Vagina (tissue), 2 donors: Measurements from ENCODE around the gene CERCAM. TPM values are rescaled to one million over a fixed set of nuclear protein-coding genes. Genes with fewer than 3 reads are reported as not detected.

Source experiments
- DNase-seq, 2 donors: peaks; one replicate each; pipeline ENCODE4 v3.0.0-alpha.2; 2017; ENCODE audit errors: extremely low spot score in 2 of 2
- H3K27ac ChIP-seq: fragments of 200-600 bp; sonication (generic); one replicate; pipeline ENCODE4 v1.5.1; 2019
- H3K27me3 ChIP-seq: fragments of 200-600 bp; sonication (generic); one replicate; pipeline ENCODE4 v1.5.1; 2019
- H3K36me3 ChIP-seq, 2 donors: fragments of 200-600 bp; sonication (generic); one replicate each; pipeline ENCODE4 v1.5.1; 2017 to 2019
- H3K4me1 ChIP-seq: fragments of 200-600 bp; sonication (generic); one replicate; pipeline ENCODE4 v1.5.1; 2019
- H3K4me3 ChIP-seq, 2 donors: fragments of 200-600 bp; sonication (generic); 1 replicate in 1 of 2; 2 replicates in 1 of 2; pipeline ENCODE4 v1.5.1; 2016 to 2019
- H3K9me3 ChIP-seq: fragments of 200-600 bp; sonication (generic); one replicate; pipeline ENCODE4 v1.5.1; 2019
- CTCF ChIP-seq, 3 experiments: fragments of 450-650 bp in 2 of 3; fragments of 200-600 bp in 1 of 3; sonication (generic) in 1 of 3; IDR thresholded peaks; one replicate each; pipeline ENCODE4 v1.5.1; 2017 to 2019; ENCODE audit warnings: antibody characterized with exemption in 3 of 3, mild to moderate bottlenecking in 2 of 3, moderate library complexity in 2 of 3
- POLR2A ChIP-seq, 2 donors: fragments of 450-650 bp; IDR thresholded peaks; one replicate each; pipeline ENCODE4 v1.6.1; 2017; ENCODE audit warnings: antibody characterized with exemption in 2 of 2, mild to moderate bottlenecking in 2 of 2, moderate library complexity in 2 of 2
- POLR2AphosphoS5 ChIP-seq, 2 donors: sonication (generic); formaldehyde crosslinking; IDR thresholded peaks; one replicate each; pipeline ENCODE4 v1.9.0; 2017; ENCODE audit warnings: antibody characterized with exemption in 2 of 2, mild to moderate bottlenecking in 2 of 2, low read depth in 1 of 2; ENCODE audit not compliant: insufficient read depth in 1 of 2
- intact Hi-C: fragments of 100-400 bp; cut with DNase I; formaldehyde crosslinking; loops from one replicate; pipeline ENCODE4 v1.15.1; 2023
- total RNA-seq: library from RNA; depleted of rRNA; stranded (reverse); fragments of >200 nt; gene quantifications from one replicate; pipeline ENCODE4 v1.2.3, GENCODE V29; 2016

CERCAM gene
- total RNA-seq, 1 donor from 2014 or later = 36.1 TPM

- intact Hi-C loops = no loop called here
- Histone ChIP-seq H3K27me3 (no peaks in the 10 kb centered on the region), H3K4me1 (peaks cover 36% of the 10 kb centered on the region), H3K36me3 (peaks cover 0 to 27% of the 10 kb centered on the region in 2 donors), H3K27ac (no peak overlapping the region), H3K4me3 (no peak overlapping the region), H3K9me3 (no peaks in the 10 kb centered on the region)
- TF ChIP-seq POLR2A (IDR thresholded peaks at IDR 0.05) (no peak), POLR2AphosphoS5 (IDR thresholded peaks at IDR 0.05; ENCODE audit: insufficient read depth in 1 of 2, low read depth in 1 of 2) (no peak), CTCF (IDR thresholded peaks at IDR 0.05) (no peak)
- no peak for DNase-seq
Observed at GRCh38 chr9:128374221-128374675, 46.4 kb upstream of the CERCAM start.

GRCh38 chr9:128375865-128376264, 44.8 kb upstream of the CERCAM start:
- Histone ChIP-seq H3K36me3 (peaks cover 0 to 30% of the 10 kb centered on the region in 2 donors), H3K4me1 (peaks cover 24% of the 10 kb centered on the region), H3K27me3 (no peaks in the 10 kb centered on the region), H3K27ac (no peak overlapping the region), H3K9me3 (no peaks in the 10 kb centered on the region), H3K4me3 (no peak overlapping the region)
- intact Hi-C loops = no loop called here
- no peak for DNase-seq
- TF ChIP-seq POLR2A (IDR thresholded peaks at IDR 0.05) (no peak), POLR2AphosphoS5 (IDR thresholded peaks at IDR 0.05; ENCODE audit: insufficient read depth in 1 of 2, low read depth in 1 of 2) (no peak)

GRCh38 chr9:128382261-128382660, 38.4 kb upstream of the CERCAM start:
- intact Hi-C loops = no loop called here
- Histone ChIP-seq H3K27ac (no peak overlapping the region), H3K4me3 (no peak overlapping the region), H3K27me3 (no peaks in the 10 kb centered on the region), H3K9me3 (no peaks in the 10 kb centered on the region), H3K36me3 (peaks cover 0 to 43% of the 10 kb centered on the region in 2 donors), H3K4me1 (no peaks in the 10 kb centered on the region)
- TF ChIP-seq POLR2A (IDR thresholded peaks at IDR 0.05) (no peak), CTCF (IDR thresholded peaks at IDR 0.05) (no peak), POLR2AphosphoS5 (IDR thresholded peaks at IDR 0.05; ENCODE audit: insufficient read depth in 1 of 2, low read depth in 1 of 2) (no peak)
- no peak for DNase-seq

- Histone ChIP-seq H3K4me3 (no peak overlapping the region), H3K36me3 (peaks cover 0 to 43% of the 10 kb centered on the region in 2 donors), H3K4me1 (no peaks in the 10 kb centered on the region), H3K27me3 (no peaks in the 10 kb centered on the region), H3K27ac (no peak overlapping the region), H3K9me3 (no peaks in the 10 kb centered on the region)
- intact Hi-C loops = no loop called here
- DNase-seq = no peak
- TF ChIP-seq CTCF (IDR thresholded peaks at IDR 0.05) (no peak), POLR2A (IDR thresholded peaks at IDR 0.05) (no peak), POLR2AphosphoS5 (IDR thresholded peaks at IDR 0.05; ENCODE audit: insufficient read depth in 1 of 2, low read depth in 1 of 2) (no peak)
Observed at GRCh38 chr9:128383007-128383753, 37.5 kb upstream of the CERCAM start.

- TF ChIP-seq CTCF (IDR thresholded peaks at IDR 0.05) (no peak), POLR2A (IDR thresholded peaks at IDR 0.05) (no peak), POLR2AphosphoS5 (IDR thresholded peaks at IDR 0.05; ENCODE audit: insufficient read depth in 1 of 2, low read depth in 1 of 2) (no peak)
- H3K36me3 ChIP-seq = peaks cover 0 to 43% of the 10 kb centered on the region in 2 donors
- DNase-seq = no peak
Observed at GRCh38 chr9:128383791-128384190, 36.9 kb upstream of the CERCAM start.

More at GRCh38 chr9:128383791-128384190, 36.9 kb upstream of the CERCAM start:
- no peak overlapping the region for H3K4me3 ChIP-seq
- H3K27ac ChIP-seq = no peak overlapping the region
- H3K4me1 ChIP-seq = no peaks in the 10 kb centered on the region
- H3K9me3 ChIP-seq = no peaks in the 10 kb centered on the region
- no peaks in the 10 kb centered on the region for H3K27me3 ChIP-seq
- intact Hi-C loops = no loop called here
